ENCODE measurements around the gene ARHGAP6.
"Not testable (repeated sequence)": the region's sequence is repeated elsewhere in the genome, so short reads cannot be mapped to it uniquely, and the experiment has no call there.

ARHGAP6 gene

GRCh38 chrX:11641349-11642065 lies 24.2 kb downstream of the ARHGAP6 start:
- DNase-seq = no peak

- no peak for DNase-seq
Measured at GRCh38 chrX:11640089-11640488, 25.6 kb downstream of the ARHGAP6 start.

GRCh38 chrX:11632732-11633131 lies 33.0 kb downstream of the ARHGAP6 start:
- DNase-seq = no peak

GRCh38 chrX:11629593-11630211 lies 36.0 kb downstream of the ARHGAP6 start:
- no peak for DNase-seq

- DNase-seq = no peak
Measured at GRCh38 chrX:11628399-11628798, 37.3 kb downstream of the ARHGAP6 start.

GRCh38 chrX:11626351-11626750 lies 39.4 kb downstream of the ARHGAP6 start:
- DNase-seq = no peak

GRCh38 chrX:11619441-11619840 lies 46.3 kb downstream of the ARHGAP6 start:
- DNase-seq = no peak

- not testable (repeated sequence) for DNase-seq
Measured at GRCh38 chrX:11614253-11614652, 51.5 kb downstream of the ARHGAP6 start.

- DNase-seq = no peak
Measured at GRCh38 chrX:11611965-11612364, 53.8 kb downstream of the ARHGAP6 start.

GRCh38 chrX:11611161-11611560 lies 54.6 kb downstream of the ARHGAP6 start:
- DNase-seq = no peak

- DNase-seq = no peak
Measured at GRCh38 chrX:11609109-11609508, 56.6 kb downstream of the ARHGAP6 start.

GRCh38 chrX:11606408-11606807 lies 59.3 kb downstream of the ARHGAP6 start:
- DNase-seq = no peak

- DNase-seq = no peak
Measured at GRCh38 chrX:11600578-11600977, 65.1 kb downstream of the ARHGAP6 start.

- DNase-seq = no peak
Measured at GRCh38 chrX:11597479-11597878, 68.2 kb downstream of the ARHGAP6 start.

GRCh38 chrX:11591723-11592346 lies 73.9 kb downstream of the ARHGAP6 start:
- DNase-seq = no peak

- no peak for DNase-seq
Measured at GRCh38 chrX:11589641-11590040, 76.1 kb downstream of the ARHGAP6 start.

GRCh38 chrX:11588097-11588496 lies 77.6 kb downstream of the ARHGAP6 start:
- no peak for DNase-seq

GRCh38 chrX:11585174-11585573 lies 80.5 kb downstream of the ARHGAP6 start:
- no peak for DNase-seq

- no peak for DNase-seq
Measured at GRCh38 chrX:11580789-11581188, 84.9 kb downstream of the ARHGAP6 start.

- DNase-seq = no peak
Measured at GRCh38 chrX:11579636-11580600, 85.8 kb downstream of the ARHGAP6 start.

GRCh38 chrX:11578301-11578700 lies 87.4 kb downstream of the ARHGAP6 start:
- DNase-seq = not testable (repeated sequence)

GRCh38 chrX:11577603-11578002 lies 88.1 kb downstream of the ARHGAP6 start:
- DNase-seq = no peak

GRCh38 chrX:11575332-11575731 lies 90.4 kb downstream of the ARHGAP6 start:
- no peak for DNase-seq

All from hematopoietic multipotent progenitor cell treated with erythropoietin and hydrocortisone succinate and interleukin-3 and kit ligand, for 8 days (in vitro differentiated cells).